Glutamatergic neuron (in vitro differentiated cells): ENCODE data around the gene AOC2. TPM values are rescaled to one million over a fixed set of nuclear protein-coding genes. Genes with fewer than 3 reads are reported as not detected.
"Not testable (repeated sequence)": the region's sequence is repeated elsewhere in the genome, so short reads cannot be mapped to it uniquely, and the experiment has no call there.

Source experiments
- DNase-seq: peaks from one replicate; pipeline ENCODE4 v3.0.0; 2022
- H3K27ac Mint-ChIP-seq: one replicate; pipeline ENCODE4 v1.8.0; 2020; ENCODE audit warnings: mild to moderate bottlenecking, mixed read lengths, inconsistent platforms; ENCODE audit not compliant: unreplicated experiment
- H3K27me3 Mint-ChIP-seq: one replicate; pipeline ENCODE4 v1.8.0; 2020; ENCODE audit warnings: mild to moderate bottlenecking, moderate library complexity, mixed read lengths, inconsistent platforms; ENCODE audit not compliant: unreplicated experiment
- H3K36me3 Mint-ChIP-seq: one replicate; pipeline ENCODE4 v1.8.0; 2020; ENCODE audit warnings: mild to moderate bottlenecking, mixed read lengths, inconsistent platforms; ENCODE audit not compliant: unreplicated experiment
- H3K4me1 Mint-ChIP-seq: one replicate; pipeline ENCODE4 v1.8.0; 2020; ENCODE audit warnings: mild to moderate bottlenecking, low read depth, mixed read lengths, inconsistent platforms; ENCODE audit not compliant: unreplicated experiment
- H3K4me3 Mint-ChIP-seq: one replicate; pipeline ENCODE4 v1.8.0; 2020; ENCODE audit warnings: mild to moderate bottlenecking, mixed read lengths, inconsistent platforms; ENCODE audit not compliant: unreplicated experiment
- H3K9me3 Mint-ChIP-seq: one replicate; pipeline ENCODE4 v1.8.0; 2020; ENCODE audit warnings: mild to moderate bottlenecking, moderate library complexity, mixed read lengths, inconsistent platforms; ENCODE audit not compliant: unreplicated experiment
- total RNA-seq: library from RNA; stranded (reverse); fragmentation: NEBNext Ultra II Directional; extraction: Animal tissue kit (Norgen Biotek cat#: 25700); gene quantifications from one replicate; pipeline ENCODE4 v1.2.1, GENCODE V29; 2021; ENCODE audit not compliant: unreplicated experiment
- TF ChIP-seq, protein P1 (sequence below): fragments of 200-600 bp; sonication (generic); IDR thresholded peaks from one replicate; pipeline ENCODE4 v1.5.0; 2021; ENCODE audit not compliant: partially characterized antibody, unreplicated experiment

The AOC2 gene
- total RNA-seq, 1 donor from 2014 or later: 6.1 TPM

- no peak within 1 kb of the TSS for H3K4me3 Mint-ChIP-seq
- no peak for DNase-seq
- peaks cover 2% of the 10 kb centered on the region for H3K27me3 Mint-ChIP-seq
- H3K27ac Mint-ChIP-seq: no peak within 1 kb of the TSS
- no peaks in the 10 kb centered on the region for H3K4me1 Mint-ChIP-seq
- TF ChIP-seq, protein P1, sequence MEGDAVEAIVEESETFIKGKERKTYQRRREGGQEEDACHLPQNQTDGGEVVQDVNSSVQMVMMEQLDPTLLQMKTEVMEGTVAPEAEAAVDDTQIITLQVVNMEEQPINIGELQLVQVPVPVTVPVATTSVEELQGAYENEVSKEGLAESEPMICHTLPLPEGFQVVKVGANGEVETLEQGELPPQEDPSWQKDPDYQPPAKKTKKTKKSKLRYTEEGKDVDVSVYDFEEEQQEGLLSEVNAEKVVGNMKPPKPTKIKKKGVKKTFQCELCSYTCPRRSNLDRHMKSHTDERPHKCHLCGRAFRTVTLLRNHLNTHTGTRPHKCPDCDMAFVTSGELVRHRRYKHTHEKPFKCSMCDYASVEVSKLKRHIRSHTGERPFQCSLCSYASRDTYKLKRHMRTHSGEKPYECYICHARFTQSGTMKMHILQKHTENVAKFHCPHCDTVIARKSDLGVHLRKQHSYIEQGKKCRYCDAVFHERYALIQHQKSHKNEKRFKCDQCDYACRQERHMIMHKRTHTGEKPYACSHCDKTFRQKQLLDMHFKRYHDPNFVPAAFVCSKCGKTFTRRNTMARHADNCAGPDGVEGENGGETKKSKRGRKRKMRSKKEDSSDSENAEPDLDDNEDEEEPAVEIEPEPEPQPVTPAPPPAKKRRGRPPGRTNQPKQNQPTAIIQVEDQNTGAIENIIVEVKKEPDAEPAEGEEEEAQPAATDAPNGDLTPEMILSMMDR: no peak
- no peaks in the 10 kb centered on the region for H3K36me3 Mint-ChIP-seq
- no peaks in the 10 kb centered on the region for H3K9me3 Mint-ChIP-seq
Measured at GRCh38 chr17:42850954-42851353, 6.6 kb downstream of the AOC2 start, which contains the start of gene AOC3. TSS of gene AOC3 (plus strand) at chr17:42851199. CDS start at chr17:42851344, 145 bp downstream.

GRCh38 chr17:42851371-42852240 lies 7.2 kb downstream of the AOC2 start:
- H3K36me3 Mint-ChIP-seq, H3K4me1 Mint-ChIP-seq, H3K27me3 Mint-ChIP-seq, H3K9me3 Mint-ChIP-seq, H3K27ac Mint-ChIP-seq, DNase-seq, H3K4me3 Mint-ChIP-seq: not testable (repeated sequence)

DNA sequence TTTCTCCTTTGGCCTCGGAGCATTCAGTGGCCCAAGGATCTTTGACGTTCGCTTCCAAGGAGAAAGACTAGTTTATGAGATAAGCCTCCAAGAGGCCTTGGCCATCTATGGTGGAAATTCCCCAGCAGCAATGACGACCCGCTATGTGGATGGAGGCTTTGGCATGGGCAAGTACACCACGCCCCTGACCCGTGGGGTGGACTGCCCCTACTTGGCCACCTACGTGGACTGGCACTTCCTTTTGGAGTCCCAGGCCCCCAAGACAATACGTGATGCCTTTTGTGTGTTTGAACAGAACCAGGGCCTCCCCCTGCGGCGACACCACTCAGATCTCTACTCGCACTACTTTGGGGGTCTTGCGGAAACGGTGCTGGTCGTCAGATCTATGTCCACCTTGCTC lies 8.0 kb downstream of the AOC2 start:
- Mint-ChIP-seq H3K27ac (no peak overlapping the region), H3K9me3 (peaks cover 3% of the 10 kb centered on the region), H3K4me3 (no peak overlapping the region), H3K27me3 (peaks cover 2% of the 10 kb centered on the region), H3K4me1 (peaks cover 4% of the 10 kb centered on the region), H3K36me3 (no peaks in the 10 kb centered on the region)
- no peak for DNase-seq
- TF ChIP-seq, protein P1: no peak

DNA sequence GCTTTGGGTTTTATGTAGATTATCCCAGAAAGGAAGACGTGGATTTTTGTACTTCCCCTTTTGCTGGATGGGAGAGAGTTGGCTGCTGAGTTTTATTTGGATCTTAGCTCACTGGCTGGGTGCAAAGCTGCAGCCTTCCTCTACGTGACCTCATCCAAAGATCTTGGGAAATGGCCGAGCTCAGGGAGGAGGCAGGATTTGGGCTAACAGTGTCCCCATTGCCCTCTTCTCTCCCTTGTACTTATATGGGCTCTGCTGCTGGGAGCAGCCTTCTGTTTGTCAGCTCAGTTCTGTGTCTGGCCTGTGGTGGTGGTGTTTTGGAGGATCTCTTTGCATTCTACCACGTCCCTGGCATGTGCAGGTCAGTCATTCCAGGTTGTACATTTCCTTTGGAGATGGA lies 8.6 kb downstream of the AOC2 start:
- no peak overlapping the region for H3K27ac Mint-ChIP-seq

DNA sequence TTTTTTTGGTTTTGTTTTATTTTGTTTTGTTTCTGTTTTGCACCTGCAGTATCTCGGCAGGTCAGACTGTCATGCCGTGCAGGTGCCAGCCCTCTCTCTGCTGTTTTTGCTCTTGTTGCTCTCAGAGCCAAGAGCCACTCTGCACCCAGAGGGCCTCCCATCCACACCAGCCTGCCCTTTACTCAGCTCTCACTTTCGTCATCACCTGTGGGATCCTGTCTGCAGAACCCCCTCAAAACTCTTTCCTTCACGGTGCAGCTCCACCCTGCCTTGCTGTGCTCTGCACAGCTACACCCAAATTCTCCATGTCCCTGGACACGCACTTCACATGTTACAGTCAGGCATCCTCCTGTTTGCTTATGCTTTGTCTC lies 9.2 kb downstream of the AOC2 start:
- TF ChIP-seq, protein P1: no peak
- Mint-ChIP-seq H3K4me1 (peaks cover 4% of the 10 kb centered on the region), H3K27ac (no peak overlapping the region), H3K36me3 (no peaks in the 10 kb centered on the region), H3K27me3 (peaks cover 3% of the 10 kb centered on the region), H3K4me3 (no peak overlapping the region), H3K9me3 (peaks cover 3% of the 10 kb centered on the region)
- no peak for DNase-seq

More for the DNA sequence above, 8.6 kb downstream of the AOC2 start:
- peaks cover 3% of the 10 kb centered on the region for H3K9me3 Mint-ChIP-seq
- TF ChIP-seq, protein P1: no peak
- peaks cover 1% of the 10 kb centered on the region for H3K27me3 Mint-ChIP-seq
- peaks cover 4% of the 10 kb centered on the region for H3K4me1 Mint-ChIP-seq
- H3K4me3 Mint-ChIP-seq: no peak overlapping the region
- no peak for DNase-seq
- H3K36me3 Mint-ChIP-seq: no peaks in the 10 kb centered on the region
